H1 (cell line): ENCODE results near the gene ZNF385B.

Experiments
- CEBPB ChIP-seq: IDR thresholded peaks from 2 replicates; pipeline ENCODE4 v1.6.1; 2012; ENCODE audit warnings: low read depth, low read length
- CTCF ChIP-seq, 3 experiments: IDR thresholded peaks; 1 replicate in 2 of 3; 2 replicates in 1 of 3; pipeline versions ENCODE4 v1.5.1 to v1.6.1; 2011; ENCODE audit warnings: low read length in 3 of 3, mild to moderate bottlenecking in 3 of 3, inconsistent platforms in 2 of 3, low read depth in 1 of 3, moderate library complexity in 1 of 3; ENCODE audit not compliant: insufficient read depth in 1 of 3; ENCODE audit errors: control extremely low read depth in 1 of 3
- EP300 ChIP-seq, 2 experiments: IDR thresholded peaks; 1 replicate in 1 of 2; 2 replicates in 1 of 2; pipeline ENCODE4 v1.6.1; 2011 to 2012; ENCODE audit warnings: low read depth in 2 of 2, low read length in 2 of 2, mild to moderate bottlenecking in 2 of 2, borderline replicate concordance in 1 of 2, inconsistent platforms in 1 of 2, moderate library complexity in 1 of 2
- EZH2 ChIP-seq: fragments of 200-600 bp; sonication (generic); IDR thresholded peaks from 2 replicates; pipeline ENCODE4 v1.7.1; 2012; ENCODE audit warnings: low read depth, mild to moderate bottlenecking, moderate library complexity, low read length, inconsistent platforms; ENCODE audit not compliant: severe bottlenecking
- POLR2A ChIP-seq, 2 experiments: IDR thresholded peaks; 1 replicate in 1 of 2; 2 replicates in 1 of 2; pipeline ENCODE4 v1.6.1; 2011; ENCODE audit warnings: low read depth in 2 of 2, low read length in 2 of 2, mild to moderate bottlenecking in 2 of 2; ENCODE audit errors: control extremely low read depth in 1 of 2
- POLR2AphosphoS5 ChIP-seq: IDR thresholded peaks from 2 replicates; pipeline ENCODE4 v1.6.1; 2011; ENCODE audit warnings: low read depth, low read length
- SIN3A ChIP-seq, 2 experiments: IDR thresholded peaks in 1 of 2; conservative IDR thresholded peaks in 1 of 2; 2 replicates each; pipeline ENCODE4 v1.6.1; 2011 to 2012; ENCODE audit warnings: low read length in 2 of 2, improper control_type of control experiment in 1 of 2, low read depth in 1 of 2, mild to moderate bottlenecking in 1 of 2

- TF ChIP-seq CTCF (IDR thresholded peaks at IDR 0.05; ENCODE audit: control extremely low read depth in 1 of 3, insufficient read depth in 1 of 3, low read depth in 1 of 3, low read length in 3 of 3) (no peak), POLR2A (IDR thresholded peaks at IDR 0.05; ENCODE audit: control extremely low read depth in 1 of 2, low read depth in 2 of 2, low read length in 2 of 2) (no peak), SIN3A (conservative IDR thresholded peaks at IDR 0.05 in 1 of 2, IDR thresholded peaks at IDR 0.05 in 1 of 2; ENCODE audit: low read depth in 1 of 2, low read length in 2 of 2) (no peak), POLR2AphosphoS5 (no peak), EZH2 (no peak), EP300 (IDR thresholded peaks at IDR 0.05; ENCODE audit: borderline replicate concordance in 1 of 2, low read depth in 2 of 2, low read length in 2 of 2) (no peak), CEBPB (no peak)
Observed at GRCh38 chr2:179893616-179894015, 32.2 kb upstream of the ZNF385B start.
